PC-9 (cell line): ENCODE measurements around the gene RPS21.

ENCODE experiments used
- CTCF ChIP-seq: fragments of 200-600 bp; sonication (generic); conservative IDR thresholded peaks from 2 replicates; pipeline ENCODE4 v1.6.1; 2017; ENCODE audit warnings: mixed run types, antibody characterized with exemption, mild to moderate bottlenecking, moderate library complexity
- EZH2 ChIP-seq: fragments of 200-600 bp; sonication (generic); IDR thresholded peaks from 2 replicates; pipeline ENCODE4 v1.8.0; 2017; ENCODE audit warnings: antibody characterized with exemption, low read depth

- peak; percentile 71 for TF ChIP-seq CTCF
- TF ChIP-seq EZH2 = no peak
These were observed 23.2 kb downstream of the RPS21 start for GRCh38 chr20:62409931-62410745.
